Endothelial cell of umbilical vein (primary cell): ENCODE data around the gene YTHDC2. TPM values are rescaled to one million over a fixed set of nuclear protein-coding genes. Genes with fewer than 3 reads are reported as not detected.

Experiments
- BruUV-seq: library from RNA; stranded (reverse); fragments of 400-500 nt; replicated peaks from 2 replicates; lab custom pipeline; 2021; lab: Mats Ljungman, UMichigan
- CTCF ChIA-PET: fragments of 300-600, 350-600 bp; sonication (Branson Sonifier 250); formaldehyde crosslinking; loops from one replicate; lab custom pipeline; 2021; ENCODE audit warnings: antibody characterized with exemption, inconsistent platforms; lab: Charles Lee
- POLR2A ChIA-PET: fragments of 300-600, 350-600 bp; sonication (Branson Sonifier 250); formaldehyde crosslinking; loops from one replicate; lab custom pipeline; 2021; ENCODE audit warnings: antibody characterized with exemption, inconsistent platforms; lab: Charles Lee
- DNase-seq: peaks from one replicate; pipeline ENCODE4 v3.0.0-alpha.2; 2011; ENCODE audit warnings: low read depth, low spot score
- FAIRE-seq: peaks from 2 replicates; lab custom pipeline; 2011; peaks lifted over from hg19 to GRCh38; lab: Jason Lieb, UNC
- H2AFZ ChIP-seq: 2 replicates; pipeline ENCODE4 v1.6.0; 2012; ENCODE audit warnings: low read depth, low read length, control low read depth, inconsistent platforms
- H3K27ac ChIP-seq: 2 replicates; pipeline ENCODE4 v1.5.1; 2011; ENCODE audit warnings: low read depth, mild to moderate bottlenecking, control low read depth, low read length, moderate library complexity; ENCODE audit not compliant: insufficient read depth
- H3K27me3 ChIP-seq, 2 experiments: 2 replicates each; pipeline versions ENCODE4 v1.6.0 to v1.6.1; 2011; ENCODE audit warnings: low read length in 2 of 2, mixed read lengths in 1 of 2; ENCODE audit not compliant: control insufficient read depth in 2 of 2, insufficient read depth in 2 of 2
- H3K36me3 ChIP-seq, 2 experiments: 2 replicates in 1 of 2; 3 replicates in 1 of 2; pipeline ENCODE4 v1.5.1; 2011; ENCODE audit warnings: low read length in 2 of 2, mild to moderate bottlenecking in 1 of 2, moderate library complexity in 1 of 2; ENCODE audit not compliant: control insufficient read depth in 2 of 2, insufficient read depth in 2 of 2; ENCODE audit errors: extremely low read depth in 1 of 2
- H3K4me1 ChIP-seq: 3 replicates; pipeline ENCODE4 v1.5.1; 2011; ENCODE audit warnings: mild to moderate bottlenecking, low read length; ENCODE audit not compliant: control insufficient read depth, insufficient read depth; ENCODE audit errors: extremely low read depth
- H3K4me2 ChIP-seq: 2 replicates; pipeline ENCODE4 v1.6.1; 2011; ENCODE audit warnings: low read length, control low read depth, mixed read lengths; ENCODE audit not compliant: insufficient read depth
- H3K4me3 ChIP-seq, 3 experiments: fragments of 200-600 bp in 1 of 3; sonication (generic), shearing (Covaris generic) in 1 of 3; replicated peaks in 1 of 3; 2 replicates each; pipeline ENCODE4 v1.5.1; 2011 to 2016; ENCODE audit warnings: control low read depth in 3 of 3, low read length in 3 of 3, mild to moderate bottlenecking in 2 of 3, inconsistent platforms in 1 of 3, low read depth in 1 of 3, moderate library complexity in 1 of 3; ENCODE audit not compliant: insufficient read depth in 1 of 3
- H3K79me2 ChIP-seq: 2 replicates; pipeline ENCODE4 v1.6.0; 2012; ENCODE audit warnings: low read length, inconsistent platforms; ENCODE audit not compliant: control insufficient read depth, insufficient read depth
- H3K9ac ChIP-seq: replicated peaks from 2 replicates; pipeline ENCODE3; 2011; ENCODE audit warnings: low read length, control low read depth; ENCODE audit not compliant: insufficient read depth; ENCODE audit errors: extremely low read depth
- H3K9me1 ChIP-seq: replicated peaks from 3 replicates; pipeline ENCODE4 v1.6.0; 2011; ENCODE audit warnings: mild to moderate bottlenecking, low read length; ENCODE audit not compliant: control insufficient read depth, insufficient read depth; ENCODE audit errors: extremely low read depth
- H3K9me3 ChIP-seq: replicated peaks from 2 replicates; pipeline ENCODE4 v1.5.1; 2012; ENCODE audit warnings: low read length, inconsistent platforms; ENCODE audit not compliant: control insufficient read depth, insufficient read depth
- H4K20me1 ChIP-seq: replicated peaks from 2 replicates; pipeline ENCODE3; 2011; ENCODE audit warnings: mild to moderate bottlenecking, low read length; ENCODE audit not compliant: control insufficient read depth, insufficient read depth; ENCODE audit errors: extremely low read depth
- CTCF ChIP-seq, 2 donors: IDR thresholded peaks; 1 replicate in 1 of 2; 2 replicates in 1 of 2; pipeline ENCODE4 v1.5.1; 2011; ENCODE audit warnings: low read length in 2 of 2, mild to moderate bottlenecking in 2 of 2, moderate library complexity in 2 of 2, control low read depth in 1 of 2, inconsistent platforms in 1 of 2, low read depth in 1 of 2; ENCODE audit not compliant: insufficient read depth in 1 of 2; ENCODE audit errors: extremely low read depth in 1 of 2
- EZH2 ChIP-seq: IDR thresholded peaks from 2 replicates; pipeline ENCODE4 v1.6.1; 2012; ENCODE audit warnings: borderline replicate concordance, low read depth, mild to moderate bottlenecking, moderate library complexity, low read length, inconsistent platforms; ENCODE audit not compliant: severe bottlenecking
- FOS ChIP-seq: IDR thresholded peaks from 2 replicates; pipeline ENCODE4 v1.6.1; 2011; ENCODE audit warnings: mild to moderate bottlenecking, low read length, moderate library complexity, borderline replicate concordance; ENCODE audit not compliant: insufficient read depth
- GATA2 ChIP-seq: IDR thresholded peaks from 2 replicates; pipeline ENCODE4 v1.7.0; 2011; ENCODE audit warnings: low read depth, mild to moderate bottlenecking, moderate library complexity, mixed read lengths, low read length; ENCODE audit not compliant: insufficient read length, insufficient read depth
- JUN ChIP-seq: IDR thresholded peaks from 2 replicates; pipeline ENCODE4 v1.6.1; 2011; ENCODE audit warnings: borderline replicate concordance, low read depth; ENCODE audit not compliant: insufficient read length, insufficient read depth
- MAX ChIP-seq: IDR thresholded peaks from 2 replicates; pipeline ENCODE4 v1.6.1; 2011; ENCODE audit not compliant: insufficient read depth, insufficient read length
- MYC ChIP-seq: IDR thresholded peaks from one replicate; pipeline ENCODE4 v1.6.1; 2011; ENCODE audit warnings: mild to moderate bottlenecking, low read depth, low read length
- POLR2A ChIP-seq: IDR thresholded peaks from 2 replicates; pipeline ENCODE4 v1.6.1; 2012; ENCODE audit warnings: low read depth, mild to moderate bottlenecking, control low read depth, low read length
- POLR2AphosphoS5 ChIP-seq: IDR thresholded peaks from 2 replicates; pipeline ENCODE4 v1.6.1; 2012; ENCODE audit warnings: low read depth, mild to moderate bottlenecking, control low read depth, low read length, moderate library complexity; ENCODE audit not compliant: insufficient read depth
- dilution Hi-C: fragments of 300-500 bp; cut with MboI; formaldehyde crosslinking; loops from one replicate; pipeline ENCODE4 v1.15.0; 2019; ENCODE audit warnings: low sequenced_read_pairs; ENCODE audit not compliant: extremely low pct_ligation_motif_present
- intact Hi-C: fragments of 100-400 bp; cut with micrococcal nuclease; formaldehyde crosslinking; loops from one replicate; pipeline ENCODE4 v1.10.0; 2022
- polyA plus RNA-seq, 4 experiments: library from polyadenylated mRNA; depleted of rRNA in 3 of 4; stranded (reverse) in 3 of 4; unstranded in 1 of 4; fragments of >200 nt; gene quantifications; 2 replicates each; pipeline versions ENCODE4 v1.2.1 to v1.2.3, GENCODE V29; 2011 to 2012; ENCODE audit warnings: missing spikeins in 1 of 4
- total RNA-seq: library from RNA; stranded (reverse); gene quantifications from 2 replicates; pipeline ENCODE4 v1.2.3, GENCODE V29; 2021

Gene YTHDC2
- total and polyA plus RNA-seq, 2 donors (not counting 3 experiments of a cell fraction or from before 2014, with no cell fraction given) = 7.6 to 40.7 TPM

- no TSS peak for BruUV-seq
- CTCF ChIA-PET = interaction anchor here (1.2 kb wide), 1 partner anchor 23 kb away, joined by 5 read pairs; no protein-coding TSS in a partner anchor
- FAIRE-seq = no peak
- H3K4me2 ChIP-seq = no peak overlapping the region
- no peak for TF ChIP-seq CTCF (IDR thresholded peaks at IDR 0.05; ENCODE audit: extremely low read depth in 1 of 2, insufficient read depth in 1 of 2, low read depth in 1 of 2, low read length in 2 of 2)
- TF ChIP-seq POLR2AphosphoS5 = no peak
- TF ChIP-seq POLR2A = no peak
- TF ChIP-seq MYC = no peak
- TF ChIP-seq FOS = no peak
- no peak overlapping the region for H2AFZ ChIP-seq
- H3K36me3 ChIP-seq = no peaks in the 10 kb centered on the region
- peaks cover 0 to 15% of the 10 kb centered on the region in 2 experiments for H3K27me3 ChIP-seq
- POLR2A ChIA-PET = no interaction called here
- intact Hi-C loops (no loop called here), dilution Hi-C loops (no loop called here)
- no peaks in the 10 kb centered on the region for H3K9me3 ChIP-seq
- H3K4me1 ChIP-seq = no peaks in the 10 kb centered on the region
- H3K79me2 ChIP-seq = no peaks in the 10 kb centered on the region
- no peaks in the 10 kb centered on the region for H3K9me1 ChIP-seq
- DNase-seq = no peak
- H4K20me1 ChIP-seq = no peaks in the 10 kb centered on the region
- H3K27ac ChIP-seq = no peak overlapping the region
- no peak overlapping the region for H3K4me3 ChIP-seq
- H3K9ac ChIP-seq = no peak overlapping the region
Observed at GRCh38 chr5:113634957-113635356, 121.5 kb downstream of the YTHDC2 start.

- Histone ChIP-seq H3K79me2 (no peaks in the 10 kb centered on the region), H3K4me1 (no peaks in the 10 kb centered on the region), H3K4me3 (no peak overlapping the region), H3K9me1 (no peaks in the 10 kb centered on the region), H4K20me1 (no peaks in the 10 kb centered on the region), H2AFZ (no peak overlapping the region), H3K27me3 (peaks cover 0 to 2% of the 10 kb centered on the region in 2 experiments), H3K27ac (no peak overlapping the region), H3K9me3 (no peaks in the 10 kb centered on the region), H3K4me2 (no peak overlapping the region), H3K9ac (no peak overlapping the region), H3K36me3 (no peaks in the 10 kb centered on the region)
- FAIRE-seq (no peak), DNase-seq (no peak)
- intact Hi-C loops = no loop called here
- BruUV-seq = no TSS peak
- ChIA-PET POLR2A (no interaction called here), CTCF (interaction anchor here (1.3 kb wide), 1 partner anchor 30 kb away, joined by 5 read pairs; no protein-coding TSS in a partner anchor)
- dilution Hi-C loops = no loop called here
- TF ChIP-seq JUN (no peak), CTCF (IDR thresholded peaks at IDR 0.05; ENCODE audit: extremely low read depth in 1 of 2, insufficient read depth in 1 of 2, low read depth in 1 of 2, low read length in 2 of 2) (no peak), EZH2 (no peak), MAX (no peak), MYC (no peak), POLR2AphosphoS5 (no peak), FOS (no peak), GATA2 (no peak), POLR2A (no peak)
Observed at GRCh38 chr5:113641715-113642114, 128.2 kb downstream of the YTHDC2 start.
